BLaER1 (cell line): ENCODE data around the gene KRT72.
A peak's percentile ranks its signal among the peaks of the same experiment; 100 is the strongest.

ENCODE experiments used
- H3K27ac ChIP-seq: shearing (Covaris generic); formaldehyde crosslinking; 2 replicates; pipeline ENCODE4 v1.8.1; 2022
- H3K27me3 ChIP-seq: shearing (Covaris generic); formaldehyde crosslinking; 2 replicates; pipeline ENCODE4 v1.8.1; 2022
- H3K36me3 ChIP-seq: shearing (Covaris generic); formaldehyde crosslinking; 2 replicates; pipeline ENCODE4 v1.8.1; 2022
- H3K4me1 ChIP-seq: shearing (Covaris generic); formaldehyde crosslinking; 2 replicates; pipeline ENCODE4 v1.8.1; 2022
- H3K4me2 ChIP-seq: shearing (Covaris generic); formaldehyde crosslinking; 2 replicates; pipeline ENCODE4 v1.8.1; 2022
- H3K4me3 ChIP-seq: shearing (Covaris generic); formaldehyde crosslinking; 2 replicates; pipeline ENCODE4 v1.8.1; 2022
- H3K9ac ChIP-seq: shearing (Covaris generic); formaldehyde crosslinking; 2 replicates; pipeline ENCODE4 v1.8.1; 2022
- H3K9me3 ChIP-seq: shearing (Covaris generic); formaldehyde crosslinking; 2 replicates; pipeline ENCODE4 v1.8.1; 2022
- H4K20me1 ChIP-seq: shearing (Covaris generic); formaldehyde crosslinking; 2 replicates; pipeline ENCODE4 v1.8.1; 2022
- Cebpa-rat ChIP-seq: shearing (Covaris generic); IDR thresholded peaks from 2 replicates; pipeline ENCODE4 v1.8.1; 2022

Gene KRT72

GRCh38 chr12:52641468-52641867 is 40.2 kb upstream of the KRT72 start:
- Histone ChIP-seq H3K27me3 (no peaks in the 10 kb centered on the region), H3K27ac (no peak overlapping the region), H3K36me3 (no peaks in the 10 kb centered on the region), H3K9me3 (no peaks in the 10 kb centered on the region), H3K4me1 (no peaks in the 10 kb centered on the region), H3K9ac (no peak overlapping the region), H3K4me2 (no peak overlapping the region), H4K20me1 (no peaks in the 10 kb centered on the region), H3K4me3 (no peak overlapping the region)
- no peak for TF ChIP-seq Cebpa-rat

DNA sequence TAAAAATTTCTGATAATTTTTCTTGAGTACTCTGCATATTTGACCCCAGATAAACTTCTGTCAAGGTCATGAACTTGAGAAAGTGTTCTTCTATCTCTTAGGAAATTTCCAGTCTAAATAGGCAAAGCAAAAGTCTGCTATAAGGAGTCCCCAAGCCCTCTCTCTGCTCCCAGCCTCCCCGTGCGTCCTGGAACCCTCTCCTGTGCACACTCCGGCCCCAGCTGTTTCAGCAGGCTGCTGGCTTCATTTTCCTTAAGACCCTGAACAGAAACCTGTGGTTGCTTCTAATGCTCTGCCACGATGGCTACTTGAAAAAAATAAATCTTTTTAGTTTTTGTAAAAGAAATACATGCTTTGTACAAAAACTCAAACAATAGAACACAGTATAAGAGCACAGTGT is 36.0 kb upstream of the KRT72 start:
- no peaks in the 10 kb centered on the region for H4K20me1 ChIP-seq
- H3K4me2 ChIP-seq = no peak overlapping the region
- H3K27ac ChIP-seq = no peak overlapping the region
- no peak overlapping the region for H3K9ac ChIP-seq
- peaks cover 24% of the 10 kb centered on the region for H3K4me1 ChIP-seq
- H3K36me3 ChIP-seq = no peaks in the 10 kb centered on the region
- H3K9me3 ChIP-seq = no peaks in the 10 kb centered on the region
- TF ChIP-seq Cebpa-rat = no peak
- H3K4me3 ChIP-seq = no peak overlapping the region
- no peaks in the 10 kb centered on the region for H3K27me3 ChIP-seq

- no peak overlapping the region for H3K27ac ChIP-seq
- no peaks in the 10 kb centered on the region for H4K20me1 ChIP-seq
- no peak overlapping the region for H3K4me3 ChIP-seq
- no peaks in the 10 kb centered on the region for H3K27me3 ChIP-seq
- no peaks in the 10 kb centered on the region for H3K9me3 ChIP-seq
- H3K4me1 ChIP-seq = peaks cover 30% of the 10 kb centered on the region
- no peak overlapping the region for H3K9ac ChIP-seq
- H3K4me2 ChIP-seq = no peak overlapping the region
- no peaks in the 10 kb centered on the region for H3K36me3 ChIP-seq
- no peak for TF ChIP-seq Cebpa-rat
Observed at GRCh38 chr12:52636592-52637258, 35.5 kb upstream of the KRT72 start.

GRCh38 chr12:52636189-52636588 is 34.9 kb upstream of the KRT72 start:
- Histone ChIP-seq H3K9me3 (no peaks in the 10 kb centered on the region), H3K36me3 (no peaks in the 10 kb centered on the region), H3K9ac (no peak overlapping the region), H3K4me3 (no peak overlapping the region), H4K20me1 (no peaks in the 10 kb centered on the region), H3K27ac (no peak overlapping the region), H3K4me1 (peaks cover 33% of the 10 kb centered on the region), H3K4me2 (no peak overlapping the region), H3K27me3 (no peaks in the 10 kb centered on the region)
- TF ChIP-seq Cebpa-rat = no peak

DNA sequence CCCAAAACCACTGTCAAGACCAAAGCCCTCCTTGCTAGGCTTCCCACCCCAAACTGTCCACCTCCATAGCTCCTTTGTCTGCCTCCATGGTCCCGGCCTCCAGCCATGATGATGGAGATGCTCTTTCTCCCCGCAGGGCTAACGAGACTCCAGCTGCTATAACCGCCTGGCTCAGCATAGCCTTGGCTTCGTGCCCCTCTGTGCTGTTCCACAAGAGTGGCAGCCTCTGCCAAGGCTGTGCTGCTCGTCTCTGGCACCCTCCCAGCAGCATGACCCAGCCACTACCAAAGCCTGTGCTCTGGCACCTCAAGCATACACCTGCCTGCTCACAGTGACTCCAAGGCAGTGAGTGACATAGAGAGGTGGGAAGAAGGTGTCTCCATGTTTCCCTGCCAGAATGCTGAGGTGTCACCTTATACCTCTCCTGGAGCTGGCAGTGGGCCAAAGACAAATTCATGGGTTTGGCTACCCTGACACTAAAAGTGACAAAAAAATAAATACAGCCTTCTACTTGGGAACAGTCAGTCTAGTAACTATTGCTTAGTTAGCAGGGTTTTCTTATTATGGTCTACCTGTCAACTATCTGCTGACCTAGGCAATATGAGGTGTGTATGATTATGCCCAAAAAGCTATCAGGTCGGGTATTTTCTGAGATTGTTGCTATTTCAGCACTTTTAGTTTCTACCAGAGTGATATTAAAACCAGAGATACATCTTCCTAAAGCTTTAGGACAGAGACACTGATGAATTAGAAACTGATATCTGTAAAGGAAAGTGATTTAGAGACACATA is 33.2 kb upstream of the KRT72 start:
- Histone ChIP-seq H3K27ac (peak overlapping the region; percentile 57; the same call in 1 of the 2 replicates), H3K4me2 (peak overlapping the region; percentile 59), H3K9me3 (no peaks in the 10 kb centered on the region), H3K36me3 (no peaks in the 10 kb centered on the region), H4K20me1 (no peaks in the 10 kb centered on the region), H3K4me3 (no peak overlapping the region), H3K4me1 (peaks cover 43% of the 10 kb centered on the region), H3K9ac (no peak overlapping the region), H3K27me3 (no peaks in the 10 kb centered on the region)
- no peak for TF ChIP-seq Cebpa-rat

- H3K36me3 ChIP-seq = no peaks in the 10 kb centered on the region
- no peak overlapping the region for H3K4me3 ChIP-seq
- H3K4me1 ChIP-seq = peaks cover 43% of the 10 kb centered on the region
- H3K9ac ChIP-seq = no peak overlapping the region
- H3K27ac ChIP-seq = peak overlapping the region; percentile 57; the same call in 1 of the 2 replicates
- H3K27me3 ChIP-seq = no peaks in the 10 kb centered on the region
- H3K4me2 ChIP-seq = peak overlapping the region; percentile 59
- TF ChIP-seq Cebpa-rat = no peak
- H4K20me1 ChIP-seq = no peaks in the 10 kb centered on the region
- no peaks in the 10 kb centered on the region for H3K9me3 ChIP-seq
Observed at GRCh38 chr12:52633383-52633782, 32.1 kb upstream of the KRT72 start.

GRCh38 chr12:52632656-52633055 is 31.4 kb upstream of the KRT72 start:
- Histone ChIP-seq H3K4me2 (peak overlapping the region; percentile 59), H3K4me1 (peaks cover 43% of the 10 kb centered on the region), H3K4me3 (no peak overlapping the region), H4K20me1 (no peaks in the 10 kb centered on the region), H3K9ac (no peak overlapping the region), H3K36me3 (no peaks in the 10 kb centered on the region), H3K27me3 (no peaks in the 10 kb centered on the region), H3K9me3 (no peaks in the 10 kb centered on the region), H3K27ac (peak overlapping the region; percentile 57)
- no peak for TF ChIP-seq Cebpa-rat

DNA sequence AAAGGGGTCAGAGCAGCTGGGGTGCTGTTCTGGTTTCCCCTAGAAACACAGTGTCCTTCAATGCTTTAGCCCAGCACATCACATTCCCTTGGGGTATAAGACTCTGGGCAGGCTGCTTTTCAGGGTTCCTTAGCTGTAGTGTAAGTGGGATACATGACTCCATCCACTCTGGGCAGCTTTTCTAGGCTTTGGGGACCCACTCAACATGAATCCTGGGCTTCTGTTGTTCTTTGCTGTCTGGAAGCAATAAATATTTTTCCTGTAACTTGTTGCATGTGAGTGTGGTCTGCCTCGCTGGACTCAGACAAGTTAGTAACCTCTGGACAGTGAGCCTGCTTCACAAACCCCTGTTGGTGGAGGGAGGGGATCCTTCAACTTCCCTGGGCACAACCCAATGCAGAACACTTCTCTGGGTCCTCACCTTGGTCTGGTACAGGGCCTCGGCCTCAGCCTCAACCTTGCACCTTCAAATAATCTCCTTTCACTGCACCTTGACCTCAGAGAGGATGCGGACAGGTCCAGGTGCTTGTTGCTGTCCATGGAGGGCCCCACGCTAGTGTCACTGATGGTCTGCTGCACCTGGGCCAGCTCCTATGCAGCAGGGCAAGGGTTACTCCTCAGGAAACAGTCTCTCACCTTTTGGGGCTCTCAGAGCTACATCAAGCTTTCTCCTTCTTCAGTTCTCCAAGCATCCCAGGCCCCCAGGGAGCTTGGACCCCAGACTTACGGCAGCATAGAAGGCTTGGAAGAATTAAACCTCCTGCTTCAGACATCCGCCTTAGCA is 30.6 kb upstream of the KRT72 start:
- no peaks in the 10 kb centered on the region for H3K27me3 ChIP-seq
- H3K9me3 ChIP-seq = no peaks in the 10 kb centered on the region
- no peak for TF ChIP-seq Cebpa-rat
- H3K27ac ChIP-seq = no peak overlapping the region; the same call in 1 of the 2 replicates
- H3K36me3 ChIP-seq = no peaks in the 10 kb centered on the region
- peak overlapping the region; percentile 59 for H3K4me2 ChIP-seq
- H3K4me3 ChIP-seq = no peak overlapping the region
- H4K20me1 ChIP-seq = no peaks in the 10 kb centered on the region
- H3K4me1 ChIP-seq = peaks cover 43% of the 10 kb centered on the region
- no peak overlapping the region for H3K9ac ChIP-seq

DNA sequence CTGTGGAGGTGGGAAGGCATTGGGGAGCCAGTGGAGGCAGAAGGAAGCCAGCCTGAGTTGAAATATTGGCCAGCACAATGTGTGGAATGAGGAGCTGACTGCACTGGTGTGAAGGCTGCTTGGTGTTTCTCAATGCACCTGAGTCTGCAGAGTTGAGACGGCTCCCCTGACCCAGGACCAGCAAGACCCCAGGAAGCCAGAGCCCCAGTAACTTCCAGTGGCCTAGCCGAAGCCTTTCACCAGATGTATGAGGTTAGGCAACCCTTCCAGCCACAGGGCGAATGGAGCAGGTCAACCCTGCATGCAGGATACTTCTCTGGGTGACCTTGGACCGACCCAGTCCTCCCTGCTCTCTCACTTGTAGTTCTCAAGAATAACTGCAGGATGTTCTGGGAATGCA is 30.0 kb upstream of the KRT72 start:
- no peaks in the 10 kb centered on the region for H3K36me3 ChIP-seq
- no peak for TF ChIP-seq Cebpa-rat
- no peak overlapping the region for H3K9ac ChIP-seq
- H4K20me1 ChIP-seq = no peaks in the 10 kb centered on the region
- no peak overlapping the region for H3K27ac ChIP-seq
- no peak overlapping the region for H3K4me3 ChIP-seq
- H3K27me3 ChIP-seq = no peaks in the 10 kb centered on the region
- no peaks in the 10 kb centered on the region for H3K9me3 ChIP-seq
- peak overlapping the region; percentile 35; the same call in 1 of the 2 replicates for H3K4me2 ChIP-seq
- H3K4me1 ChIP-seq = peaks cover 43% of the 10 kb centered on the region
